Right ventricle myocardium inferior (tissue), 1 donor: ENCODE measurements around the gene ZP3. TPM values are rescaled to one million over a fixed set of nuclear protein-coding genes. Genes with fewer than 3 reads are reported as not detected.
"Not testable (repeated sequence)": the region's sequence is repeated elsewhere in the genome, so short reads cannot be mapped to it uniquely, and the experiment has no call there.

ENCODE experiments used
- ATAC-seq: fragments of 200-7000 bp; cut with Tn5 transposase; one replicate; pipeline ENCODE4 v1.9.1; 2020; ENCODE audit warnings: mild to moderate bottlenecking, moderate library complexity
- DNase-seq: peaks from one replicate; pipeline ENCODE4 v3.0.0; 2021; ENCODE audit errors: missing footprints
- intact Hi-C: fragments of 100-400 bp; cut with DNase I; formaldehyde crosslinking; loops from one replicate; pipeline ENCODE4 v1.11.0; 2022
- total RNA-seq: library from RNA; stranded (reverse); fragmentation: NEBNext Ultra II Directional; extraction: Animal tissue kit (Norgen Biotek cat#: 25700); gene quantifications from one replicate; pipeline ENCODE4 v1.2.1, GENCODE V29; 2021
- donor health status: DM: no; HTN: yes; CAD: no; lungs with severe emphysema.

ZP3 gene
- total RNA-seq, 1 donor from 2014 or later = 0.46 TPM

GRCh38 chr7:76471556-76472221 is 46.9 kb downstream of the ZP3 start:
- intact Hi-C loops, ATAC-seq: not testable (repeated sequence)
- DNase-seq = peak; percentile 28

DNA sequence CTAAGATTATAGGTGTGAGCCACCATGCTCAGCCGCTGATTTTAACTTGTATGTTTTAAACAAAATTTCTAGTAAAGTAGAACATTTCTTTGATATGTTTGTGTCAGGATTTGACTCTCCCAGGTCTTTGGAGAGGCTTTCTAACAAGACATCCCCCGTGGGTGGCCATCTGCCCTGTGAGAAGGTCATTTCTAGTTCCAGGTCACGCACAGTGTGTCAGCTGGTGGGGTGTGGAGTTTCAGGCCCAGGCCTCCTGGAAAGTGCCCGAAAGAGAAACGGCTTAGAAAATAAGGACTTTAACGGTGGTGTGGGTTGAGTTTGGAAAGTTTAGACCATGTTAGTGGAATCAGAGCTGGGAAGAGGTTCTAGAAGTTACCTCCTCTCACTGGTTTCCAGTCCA is 48.3 kb downstream of the ZP3 start:
- DNase-seq, ATAC-seq, intact Hi-C loops: not testable (repeated sequence)

DNA sequence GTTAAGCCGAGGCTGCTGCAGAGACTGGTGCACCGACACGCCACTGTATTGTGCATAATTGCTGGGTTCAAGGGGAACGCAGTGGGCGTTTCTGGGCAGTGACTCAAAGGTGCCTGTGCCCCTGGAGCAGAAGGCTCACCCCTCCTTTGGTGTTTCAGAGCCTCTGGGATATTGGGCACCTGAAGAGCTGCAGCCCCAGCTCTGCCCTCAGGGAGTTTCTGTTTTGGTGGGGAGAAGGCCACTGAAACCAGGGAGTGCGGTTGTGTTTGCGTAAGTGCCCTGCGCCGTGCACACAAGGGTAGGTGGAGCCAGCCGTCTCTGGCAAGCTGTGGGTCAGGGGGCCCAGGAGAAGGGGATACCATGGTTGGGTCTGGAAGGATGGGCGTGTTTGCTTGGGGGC is 51.5 kb downstream of the ZP3 start:
- DNase-seq, ATAC-seq, intact Hi-C loops: not testable (repeated sequence)

- ATAC-seq, DNase-seq, intact Hi-C loops: not testable (repeated sequence)
Observed at GRCh38 chr7:76476742-76477474, 52.2 kb downstream of the ZP3 start.

DNA sequence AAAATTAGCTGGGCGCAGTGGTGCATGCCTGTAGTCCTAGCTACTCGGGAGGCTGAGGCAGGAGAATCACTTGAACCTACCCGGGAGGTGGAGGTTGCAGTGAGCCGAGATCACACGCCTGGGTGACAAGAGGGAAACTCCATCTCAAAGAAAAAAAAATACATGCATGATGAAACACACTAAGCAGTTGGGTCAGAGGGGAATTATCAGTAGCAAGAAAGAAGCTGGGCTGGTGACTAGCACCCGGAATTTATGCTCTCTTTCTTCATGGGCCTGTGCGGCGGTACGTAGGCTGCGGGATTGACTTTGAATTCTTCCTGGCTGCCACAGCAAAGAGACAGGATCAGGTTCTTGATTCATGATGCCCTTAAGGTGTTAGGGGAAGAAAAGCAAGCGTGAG is 54.9 kb downstream of the ZP3 start:
- ATAC-seq, intact Hi-C loops, DNase-seq: not testable (repeated sequence)

DNA sequence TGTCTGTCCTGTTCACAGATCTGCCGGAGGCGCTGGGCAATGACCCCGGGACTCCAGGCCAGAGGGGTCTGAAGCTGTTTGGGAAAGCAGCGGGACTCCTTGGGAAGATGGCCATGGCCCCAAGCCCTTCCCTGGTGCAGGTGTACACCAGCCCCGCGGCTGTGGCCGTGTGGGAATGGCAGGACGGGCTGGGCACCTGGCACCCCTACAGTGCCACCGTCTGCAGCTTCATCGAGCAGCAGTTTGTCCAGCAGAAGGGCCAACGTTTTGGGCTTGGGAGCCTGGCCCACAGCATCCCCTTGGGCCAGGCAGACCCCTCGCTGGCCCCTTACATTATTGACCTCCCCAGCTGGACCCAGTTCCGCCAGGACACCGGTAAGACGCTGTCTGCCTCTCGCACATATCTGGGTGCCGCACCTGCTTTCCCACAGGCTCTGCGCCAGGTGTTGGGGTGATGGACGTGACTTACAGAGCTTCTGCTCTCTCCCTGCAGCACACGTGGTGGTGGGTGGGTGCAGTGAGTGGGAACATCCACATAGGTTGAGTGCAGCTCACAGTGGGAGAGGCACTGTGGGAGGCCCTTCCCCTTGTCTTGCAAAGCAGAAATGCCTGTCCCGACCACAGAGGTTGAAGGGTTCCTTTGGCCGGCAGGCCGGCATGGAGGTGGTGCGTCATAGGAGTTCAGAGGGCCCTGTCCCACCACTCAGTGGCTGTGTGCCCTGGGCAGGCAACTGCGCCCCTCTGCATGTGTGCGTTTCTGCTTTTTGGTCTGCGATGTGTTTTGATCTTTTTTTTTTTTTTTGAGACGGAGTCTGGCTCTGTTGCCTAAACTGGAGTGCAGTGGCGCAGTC is 55.9 kb downstream of the ZP3 start:
- DNase-seq, intact Hi-C loops, ATAC-seq: not testable (repeated sequence)

DNA sequence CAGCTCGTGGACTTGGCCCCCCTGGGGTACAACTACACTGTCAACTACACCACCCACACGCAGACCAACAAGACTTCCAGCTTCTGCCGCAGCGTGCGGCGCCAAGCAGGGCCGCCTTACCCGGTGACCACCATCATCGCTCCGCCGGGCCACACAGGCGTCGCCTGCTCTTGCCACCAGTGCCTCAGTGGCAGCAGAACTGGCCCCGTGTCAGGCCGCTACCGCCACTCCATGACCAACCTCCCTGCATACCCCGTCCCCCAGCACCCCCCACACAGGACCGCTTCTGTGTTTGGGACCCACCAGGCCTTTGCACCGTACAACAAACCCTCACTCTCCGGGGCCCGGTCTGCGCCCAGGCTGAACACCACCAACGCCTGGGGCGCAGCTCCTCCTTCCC is 57.9 kb downstream of the ZP3 start:
- ATAC-seq, intact Hi-C loops: not testable (repeated sequence)
- peak; percentile 30 for DNase-seq

DNA sequence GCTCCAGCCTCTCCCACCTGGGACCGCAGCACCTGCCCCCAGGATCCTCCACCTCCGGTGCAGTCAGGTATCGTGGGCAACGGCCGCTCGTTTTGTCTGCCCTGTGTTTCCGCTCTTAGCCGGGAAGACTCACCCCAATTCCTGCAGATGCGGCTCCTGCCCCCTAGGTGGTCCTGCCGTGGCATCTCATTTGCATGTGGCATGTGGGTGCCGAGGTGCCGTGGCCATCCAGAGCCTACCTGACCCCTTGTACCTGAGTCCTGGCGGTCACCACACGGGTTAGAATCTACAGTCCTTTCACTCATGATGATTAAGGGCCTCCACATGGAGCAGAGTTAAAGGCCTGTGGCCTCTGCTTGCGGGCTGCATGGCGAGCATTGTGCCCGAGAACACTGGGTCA is 58.3 kb downstream of the ZP3 start:
- intact Hi-C loops, DNase-seq, ATAC-seq: not testable (repeated sequence)

- ATAC-seq, intact Hi-C loops, DNase-seq: not testable (repeated sequence)
Observed at GRCh38 chr7:76484456-76484855, 59.7 kb downstream of the ZP3 start.

DNA sequence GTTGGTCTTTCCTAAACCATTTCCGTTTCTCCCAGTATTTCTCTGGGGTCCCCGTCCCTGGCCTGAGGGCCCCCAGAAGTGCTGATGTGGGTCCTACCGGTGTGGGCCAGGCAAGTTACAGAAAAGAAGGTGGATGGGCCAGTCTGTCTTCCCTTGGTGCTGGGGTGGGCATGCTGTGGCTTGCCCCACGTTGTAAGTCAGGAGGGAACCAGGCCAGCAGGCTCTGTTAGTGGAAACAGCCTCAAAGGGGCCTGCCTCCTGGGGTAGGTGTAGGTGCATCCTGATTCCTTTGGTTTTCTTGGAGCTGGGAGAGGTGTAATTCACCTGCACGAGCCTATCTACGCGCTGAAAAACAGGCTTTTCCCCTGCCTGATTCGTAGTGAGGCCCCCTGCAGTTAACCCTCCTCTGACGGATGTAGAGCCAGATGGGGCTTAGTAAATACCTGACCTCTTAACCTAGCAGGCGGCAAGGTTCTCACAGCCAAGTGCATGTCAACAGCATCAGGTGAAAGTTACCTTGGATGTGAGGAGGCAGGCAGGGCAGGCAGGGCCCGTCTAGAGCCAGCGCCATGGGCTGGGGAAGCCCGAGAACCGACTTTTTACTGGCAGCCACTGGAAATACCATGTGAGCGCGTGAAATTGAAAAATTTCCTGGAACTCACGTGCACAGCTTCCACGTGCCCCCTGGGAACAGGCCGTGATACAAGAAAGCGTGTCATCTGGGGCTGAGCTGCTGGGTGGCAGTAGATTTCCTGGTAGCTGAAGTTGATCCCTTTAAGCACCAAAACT is 61.3 kb downstream of the ZP3 start:
- intact Hi-C loops, DNase-seq: not testable (repeated sequence)
- ATAC-seq = peak; percentile 66

- ATAC-seq, DNase-seq, intact Hi-C loops: not testable (repeated sequence)
Observed at GRCh38 chr7:76486618-76487017, 61.9 kb downstream of the ZP3 start.

DNA sequence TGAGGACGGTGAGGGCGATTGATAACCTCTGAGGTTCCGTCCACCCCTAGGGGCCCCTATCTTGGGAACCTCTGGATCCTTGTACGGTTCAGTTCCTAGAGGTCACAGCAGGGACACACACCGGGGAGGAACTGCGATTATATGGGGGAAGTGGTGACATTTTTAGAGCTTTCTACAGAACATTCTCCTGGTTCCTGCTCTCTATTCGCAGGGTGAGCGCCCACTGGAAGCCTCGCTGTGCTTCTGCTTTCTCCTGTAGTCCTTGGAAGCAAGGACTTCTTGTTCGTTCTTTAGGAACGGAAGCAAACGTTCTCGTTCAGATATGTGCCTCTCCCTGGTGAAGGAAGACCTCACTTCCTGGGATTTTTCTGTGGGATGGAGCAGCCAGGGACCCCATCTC is 63.2 kb downstream of the ZP3 start:
- ATAC-seq = peak; percentile 29
- intact Hi-C loops, DNase-seq: not testable (repeated sequence)

Other genes with a start within 250 kb of the ZP3 start
- 16.5 TPM for gene SRRM3, start 223.1 kb upstream of the ZP3 start, total RNA-seq
- gene HSPB1, start 122.3 kb upstream of the ZP3 start, total RNA-seq = 3,139 TPM
- 243 TPM for gene YWHAG, start 66.0 kb upstream of the ZP3 start, total RNA-seq
- 1.3 TPM for gene SSC4D, start 15.3 kb upstream of the ZP3 start, total RNA-seq
- gene DTX2, start 36.8 kb downstream of the ZP3 start, total RNA-seq = 8.0 TPM
- gene UPK3B, start 85.6 kb downstream of the ZP3 start, total RNA-seq = 0.54 TPM
- not detected for gene SPDYE16, start 118.3 kb downstream of the ZP3 start, total RNA-seq
- gene POMZP3, start 202.3 kb downstream of the ZP3 start, total RNA-seq = 7.5 TPM